GM12892 (cell line): ENCODE data around the gene CAP2.

Experiments used
- POLR2A ChIP-seq: IDR thresholded peaks from 2 replicates; pipeline ENCODE4 v1.6.1; 2011; ENCODE audit warnings: low read depth, low read length, control low read depth
- POLR2AphosphoS5 ChIP-seq: IDR thresholded peaks from 2 replicates; pipeline ENCODE4 v1.6.1; 2011; ENCODE audit warnings: low read depth, low read length, control low read depth

GRCh38 chr6:17452096-17452495, 58.7 kb downstream of the CAP2 start:
- no peak for TF ChIP-seq POLR2AphosphoS5
- TF ChIP-seq POLR2A, result no peak
